Body of pancreas (tissue), 4 donors: ENCODE results near the gene TUBG2. TPM values are rescaled to one million over a fixed set of nuclear protein-coding genes. Genes with fewer than 3 reads are reported as not detected.

Experiments
- ATAC-seq: fragments of 150-250 bp; one replicate; pipeline ENCODE4 v1.9.1; 2016
- DNase-seq, 4 donors: peaks; one replicate each; pipeline ENCODE4 v3.0.0-alpha.2; 2019
- H3K27ac ChIP-seq, 4 donors: fragments of 200-600 bp; sonication (generic); 1 replicate in 3 of 4; 2 replicates in 1 of 4; pipeline versions ENCODE4 v1.5.1 to v1.6.1; 2016 to 2019; ENCODE audit warnings: mild to moderate bottlenecking in 1 of 4, mixed read lengths in 1 of 4, moderate library complexity in 1 of 4
- H3K27me3 ChIP-seq, 2 donors: fragments of 200-600 bp; sonication (generic); one replicate each; pipeline ENCODE4 v1.6.0; 2016; ENCODE audit warnings: mild to moderate bottlenecking in 1 of 2
- H3K36me3 ChIP-seq, 2 donors: fragments of 200-600 bp; sonication (generic); replicated peaks in 1 of 2; 2 replicates each; pipeline ENCODE4 v1.5.1; 2016; ENCODE audit warnings: low read depth in 2 of 2; ENCODE audit not compliant: insufficient read depth in 1 of 2
- H3K4me1 ChIP-seq: fragments of 200-600 bp; sonication (generic); one replicate; pipeline ENCODE4 v1.6.0; 2016
- H3K4me3 ChIP-seq, 2 donors: fragments of 200-600 bp; sonication (generic); 1 replicate in 1 of 2; 2 replicates in 1 of 2; pipeline ENCODE4 v1.5.1; 2016 to 2019
- H3K9me3 ChIP-seq, 3 donors: fragments of 200-600 bp; sonication (generic); 1 replicate in 2 of 3; 2 replicates in 1 of 3; pipeline ENCODE4 v1.5.1; 2016
- CTCF ChIP-seq, 7 experiments: fragments of 450-650 bp in 4 of 7; fragments of 200-600 bp in 3 of 7; sonication (generic) in 3 of 7; IDR thresholded peaks; one replicate each; pipeline ENCODE4 v1.5.1; 2016 to 2019; ENCODE audit warnings: antibody characterized with exemption in 7 of 7
- POLR2A ChIP-seq, 3 donors: fragments of 450-650 bp; IDR thresholded peaks; one replicate each; pipeline ENCODE4 v1.6.1; 2016; ENCODE audit warnings: antibody characterized with exemption in 3 of 3, mild to moderate bottlenecking in 2 of 3
- WGBS, 2 donors: methylation state at CpG; one replicate each; pipeline ENCODE4 v1.1.5; 2017; 5-methylcytosine and 5-hydroxymethylcytosine counted together
- intact Hi-C: fragments of 100-400 bp; cut with DNase I; formaldehyde crosslinking; loops from one replicate; pipeline ENCODE4 v1.15.1; 2023
- total RNA-seq, 2 donors: library from RNA; depleted of rRNA; stranded (reverse); fragments of >200 nt; gene quantifications; one replicate each; pipeline ENCODE4 v1.1.0, GENCODE V29; 2016

Gene TUBG2
- total RNA-seq, 2 donors from 2014 or later, result 64.1 to 80.4 TPM

GRCh38 chr17:42677921-42678781 is 19.1 kb downstream of the TUBG2 start:
- Histone ChIP-seq H3K36me3 (no peaks in the 10 kb centered on the region), H3K4me1 (peaks cover 70% of the 10 kb centered on the region), H3K27me3 (no peaks in the 10 kb centered on the region), H3K27ac (peak overlapping the region; percentile 86 to 97 (median 90)), H3K4me3 (peak overlapping the region; percentile 42 to 68), H3K9me3 (no peaks in the 10 kb centered on the region)
- DNase-seq (peak; percentile 90 to 94 (median 92)), ATAC-seq (peak; percentile 49)
- 0 to 1% methylated on average over 12 to 52 of the region's 53 CpGs for WGBS, 2 donors
- intact Hi-C loops, result no loop called here
- TF ChIP-seq CTCF (IDR thresholded peaks at IDR 0.05) (peak in 1 of 7 experiments; percentile 2), POLR2A (IDR thresholded peaks at IDR 0.05) (peak in 2 of 3 donors; percentile 62 to 68)

DNA sequence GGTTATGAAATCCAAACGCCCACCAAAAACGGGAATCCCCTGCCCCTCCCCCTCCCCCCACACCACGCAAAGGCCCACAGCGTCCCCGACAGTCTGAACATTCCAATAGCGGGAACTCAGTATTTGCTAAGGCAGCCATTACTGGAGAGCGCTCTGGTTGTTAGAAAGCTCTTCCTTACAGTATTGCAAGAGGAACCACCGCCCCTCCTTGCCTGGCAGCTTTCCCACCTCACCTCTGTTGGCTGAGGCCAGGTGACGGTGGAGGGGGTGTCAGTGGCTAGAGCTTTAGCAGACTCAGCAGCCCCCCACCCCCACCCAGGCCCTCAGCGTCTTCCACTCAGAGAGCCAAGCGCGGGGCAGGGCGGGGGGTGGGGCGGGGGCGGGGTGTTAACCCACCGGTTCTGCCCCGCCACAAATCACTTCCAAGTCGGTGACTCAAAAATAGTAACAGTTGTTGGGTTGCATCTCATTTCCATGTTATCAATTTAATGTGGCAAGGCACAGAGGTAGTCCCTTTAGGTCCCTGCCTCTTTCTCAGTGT is 19.9 kb downstream of the TUBG2 start:
- Histone ChIP-seq H3K4me1 (peaks cover 66% of the 10 kb centered on the region), H3K27me3 (no peaks in the 10 kb centered on the region), H3K9me3 (no peaks in the 10 kb centered on the region), H3K36me3 (no peaks in the 10 kb centered on the region), H3K4me3 (no peak overlapping the region), H3K27ac (peak overlapping the region; percentile 86 to 97 (median 90))
- no peak for ATAC-seq
- 0 to 5% methylated on average over 8 to 18 of the region's 18 CpGs for WGBS, 2 donors
- peak; percentile 73 to 81 (median 76) for DNase-seq
- TF ChIP-seq CTCF (IDR thresholded peaks at IDR 0.05) (no peak), POLR2A (IDR thresholded peaks at IDR 0.05) (no peak)
- intact Hi-C loops, result no loop called here

DNA sequence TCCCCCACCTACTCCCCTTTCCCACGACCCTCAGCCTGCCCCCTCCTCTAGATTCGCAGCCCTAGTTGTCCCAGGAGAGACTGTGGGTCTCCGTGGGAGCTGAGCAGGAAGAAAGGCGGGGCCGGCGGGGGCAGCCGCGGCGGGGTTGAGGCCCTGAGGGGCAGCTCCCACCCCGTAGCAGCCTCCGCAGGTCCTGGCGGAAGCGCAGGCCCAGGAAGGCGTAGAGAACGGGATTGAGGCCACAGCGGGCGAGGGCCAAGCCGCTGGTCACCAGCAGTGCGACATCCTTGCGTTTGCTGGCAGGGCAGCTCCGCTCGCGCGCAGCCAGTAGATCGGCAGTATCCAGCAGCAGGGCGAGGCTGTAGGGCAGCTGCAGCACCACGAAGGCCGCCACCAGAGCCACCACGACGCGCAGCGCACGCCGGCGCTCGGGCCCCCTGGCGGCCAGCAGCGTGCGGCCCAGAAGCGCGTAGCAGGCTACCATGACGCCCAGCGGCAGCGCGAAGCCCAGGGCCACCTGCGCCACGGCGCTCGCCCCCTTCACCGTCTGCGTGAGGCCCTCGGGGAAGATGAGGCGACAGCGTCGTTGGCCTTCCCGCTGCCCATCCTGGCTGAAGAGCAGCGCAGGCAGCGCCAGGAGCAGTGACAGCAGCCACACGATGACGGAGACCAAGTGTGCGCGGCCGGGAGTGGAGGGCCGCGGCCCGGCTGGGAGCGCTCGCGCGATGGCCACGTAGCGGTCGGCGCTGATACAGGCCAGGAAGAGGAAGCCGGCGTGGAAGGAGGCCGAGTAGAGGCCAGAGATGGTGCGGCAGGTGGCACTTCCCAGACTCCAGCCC is 20.6 kb downstream of the TUBG2 start:
- Histone ChIP-seq H3K9me3 (no peaks in the 10 kb centered on the region), H3K4me1 (peaks cover 59% of the 10 kb centered on the region), H3K4me3 (no peak overlapping the region), H3K27ac (peak overlapping the region; percentile 86 to 97 (median 90)), H3K36me3 (no peaks in the 10 kb centered on the region), H3K27me3 (no peaks in the 10 kb centered on the region)
- TF ChIP-seq POLR2A (IDR thresholded peaks at IDR 0.05) (peak; percentile 31 to 57 (median 50)), CTCF (IDR thresholded peaks at IDR 0.05) (peak; percentile 83 to 98 (median 90))
- intact Hi-C loops, result loop anchor here (5.0 kb wide), 2 partner anchors 62 to 102 kb away; partner anchors contain the start of gene PSMC3IP
- peak; percentile 23 for ATAC-seq
- DNase-seq, result peak; percentile 83 to 86 (median 85)
- 7% methylated on average over 57 of the region's 78 CpGs; no CpG with 5 or more reads in 1 of the 2 donors for WGBS, 2 donors

DNA sequence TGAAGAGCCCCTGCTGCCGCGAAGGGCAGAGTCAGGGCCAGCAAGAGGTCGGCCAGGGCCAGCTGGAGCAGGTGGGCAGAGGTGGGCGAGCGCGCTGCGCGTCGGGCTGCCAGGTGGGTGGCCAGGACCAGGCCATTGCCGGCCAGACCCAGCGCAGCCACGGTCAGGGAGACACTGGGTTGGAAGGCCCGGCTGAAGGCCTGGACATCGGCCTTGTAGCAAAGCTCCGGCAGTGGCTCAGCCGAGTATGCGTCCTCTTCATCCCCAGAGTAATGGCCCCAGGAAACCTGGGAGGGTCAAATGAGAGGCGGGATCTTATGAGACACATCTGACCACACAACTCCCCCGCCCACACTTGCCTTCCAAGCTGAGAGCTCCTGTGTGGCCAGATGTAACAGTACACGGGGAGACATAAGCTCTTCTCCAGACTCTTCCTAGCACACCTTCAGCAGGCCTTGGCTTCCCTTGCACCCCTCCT is 21.3 kb downstream of the TUBG2 start:
- Histone ChIP-seq H3K27ac (peak overlapping the region; percentile 86 to 97 (median 90)), H3K9me3 (no peaks in the 10 kb centered on the region), H3K36me3 (no peaks in the 10 kb centered on the region), H3K4me1 (peaks cover 52% of the 10 kb centered on the region), H3K4me3 (no peak overlapping the region), H3K27me3 (no peaks in the 10 kb centered on the region)
- peak in 2 of 4 donors; percentile 16 to 28 for DNase-seq
- intact Hi-C loops, result loop anchor here (5.0 kb wide), 2 partner anchors 63 to 103 kb away; partner anchors contain the start of gene PSMC3IP
- ATAC-seq, result no peak
- 76 to 88% methylated on average over 10 to 20 of the region's 20 CpGs for whole genome bisulfite sequencing, 2 donors
- TF ChIP-seq POLR2A (IDR thresholded peaks at IDR 0.05), result no peak
- TF ChIP-seq CTCF (IDR thresholded peaks at IDR 0.05), result no peak
